Right atrium auricular region (tissue), 2 donors: ENCODE results near the gene SIPA1L3. TPM values are rescaled to one million over a fixed set of nuclear protein-coding genes. Genes with fewer than 3 reads are reported as not detected.

Experiments used
- DNase-seq: peaks from one replicate; pipeline ENCODE4 v3.0.0-alpha.2; 2019; ENCODE audit warnings: low spot score
- H3K27ac ChIP-seq, 2 donors: fragments of 200-600 bp; sonication (generic); 1 replicate in 1 of 2; 2 replicates in 1 of 2; pipeline ENCODE4 v1.5.1; 2016 to 2019
- H3K27me3 ChIP-seq, 2 donors: fragments of 200-600 bp; sonication (generic); one replicate each; pipeline versions ENCODE4 v1.5.1 to v1.6.0; 2017 to 2019
- H3K36me3 ChIP-seq: fragments of 200-600 bp; sonication (generic); one replicate; pipeline ENCODE4 v1.5.1; 2016
- H3K4me1 ChIP-seq, 2 donors: fragments of 200-600 bp; sonication (generic); one replicate each; pipeline versions ENCODE4 v1.5.1 to v1.6.0; 2017 to 2019
- H3K4me3 ChIP-seq, 2 donors: fragments of 200-600 bp; sonication (generic); 1 replicate in 1 of 2; 2 replicates in 1 of 2; pipeline ENCODE4 v1.5.1; 2017 to 2019; ENCODE audit warnings: mild to moderate bottlenecking in 1 of 2, moderate library complexity in 1 of 2
- H3K9me3 ChIP-seq, 2 donors: fragments of 200-600 bp; sonication (generic); one replicate each; pipeline ENCODE4 v1.5.1; 2019
- total RNA-seq, 2 donors: library from RNA; depleted of rRNA; stranded (reverse); fragments of >200 nt; gene quantifications; one replicate each; pipeline ENCODE4 v1.1.0, GENCODE V29; 2016
- TF ChIP-seq, protein P1 (sequence below), 2 donors: fragments of 200-600 bp; sonication (generic); IDR thresholded peaks; one replicate each; pipeline ENCODE4 v1.5.1; 2019; ENCODE audit warnings: antibody characterized with exemption in 2 of 2

The SIPA1L3 gene
- total RNA-seq, 2 donors from 2014 or later, result 10.7 to 19.6 TPM

DNA sequence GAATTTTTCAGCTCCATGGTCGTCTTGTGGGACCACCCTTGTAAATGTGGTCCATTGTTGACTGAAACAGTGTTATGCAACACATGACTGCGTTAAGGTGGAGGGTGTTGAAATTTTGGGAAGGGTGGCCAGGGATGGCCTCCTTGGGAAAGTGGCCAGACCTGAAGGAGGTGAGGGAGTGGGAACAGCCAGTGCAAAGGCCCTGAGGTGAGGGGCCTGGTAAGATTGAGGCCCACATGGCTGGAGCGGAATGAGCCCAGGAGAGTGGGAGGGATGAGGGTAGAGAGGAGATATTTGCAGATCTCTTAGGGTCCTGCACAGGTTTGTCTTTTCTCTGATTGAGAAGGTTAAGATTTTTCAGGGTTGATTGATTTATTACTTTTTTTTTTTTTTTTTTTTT lies 18.2 kb downstream of the SIPA1L3 start:
- DNase-seq, result no peak
- Histone ChIP-seq H3K27ac (no peak overlapping the region), H3K36me3 (no peaks in the 10 kb centered on the region), H3K4me3 (no peak overlapping the region), H3K4me1 (no peaks in the 10 kb centered on the region), H3K27me3 (no peaks in the 10 kb centered on the region), H3K9me3 (no peaks in the 10 kb centered on the region)
- TF ChIP-seq, protein P1, sequence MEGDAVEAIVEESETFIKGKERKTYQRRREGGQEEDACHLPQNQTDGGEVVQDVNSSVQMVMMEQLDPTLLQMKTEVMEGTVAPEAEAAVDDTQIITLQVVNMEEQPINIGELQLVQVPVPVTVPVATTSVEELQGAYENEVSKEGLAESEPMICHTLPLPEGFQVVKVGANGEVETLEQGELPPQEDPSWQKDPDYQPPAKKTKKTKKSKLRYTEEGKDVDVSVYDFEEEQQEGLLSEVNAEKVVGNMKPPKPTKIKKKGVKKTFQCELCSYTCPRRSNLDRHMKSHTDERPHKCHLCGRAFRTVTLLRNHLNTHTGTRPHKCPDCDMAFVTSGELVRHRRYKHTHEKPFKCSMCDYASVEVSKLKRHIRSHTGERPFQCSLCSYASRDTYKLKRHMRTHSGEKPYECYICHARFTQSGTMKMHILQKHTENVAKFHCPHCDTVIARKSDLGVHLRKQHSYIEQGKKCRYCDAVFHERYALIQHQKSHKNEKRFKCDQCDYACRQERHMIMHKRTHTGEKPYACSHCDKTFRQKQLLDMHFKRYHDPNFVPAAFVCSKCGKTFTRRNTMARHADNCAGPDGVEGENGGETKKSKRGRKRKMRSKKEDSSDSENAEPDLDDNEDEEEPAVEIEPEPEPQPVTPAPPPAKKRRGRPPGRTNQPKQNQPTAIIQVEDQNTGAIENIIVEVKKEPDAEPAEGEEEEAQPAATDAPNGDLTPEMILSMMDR (IDR thresholded peaks at IDR 0.05), result no peak

DNA sequence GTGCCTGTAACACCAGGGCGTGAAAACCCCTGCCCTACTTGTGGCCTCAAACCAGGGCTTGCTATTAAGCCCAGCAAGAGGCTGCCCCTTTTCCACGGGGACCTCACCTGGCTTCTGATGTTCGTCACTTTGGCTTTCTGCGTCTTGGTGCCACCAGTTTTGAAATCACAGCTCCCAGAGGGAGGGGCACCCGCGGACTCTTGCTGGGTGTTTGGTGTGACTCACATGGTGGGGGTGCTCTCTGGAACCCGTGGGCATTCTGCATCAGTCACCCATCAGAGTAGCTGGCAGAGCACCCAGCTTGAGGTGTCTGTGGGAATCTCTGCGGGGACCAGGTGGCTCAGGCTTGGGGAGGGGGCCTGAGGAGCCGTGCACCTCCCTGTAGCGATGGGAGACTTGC lies 19.2 kb downstream of the SIPA1L3 start:
- peaks cover 0 to 2% of the 10 kb centered on the region in 2 donors for H3K4me1 ChIP-seq
- no peaks in the 10 kb centered on the region for H3K36me3 ChIP-seq
- H3K4me3 ChIP-seq, result no peak overlapping the region
- no peak overlapping the region for H3K27ac ChIP-seq
- no peaks in the 10 kb centered on the region for H3K27me3 ChIP-seq
- DNase-seq, result no peak
- TF ChIP-seq, protein P1 (IDR thresholded peaks at IDR 0.05), result no peak
- H3K9me3 ChIP-seq, result no peaks in the 10 kb centered on the region

DNA sequence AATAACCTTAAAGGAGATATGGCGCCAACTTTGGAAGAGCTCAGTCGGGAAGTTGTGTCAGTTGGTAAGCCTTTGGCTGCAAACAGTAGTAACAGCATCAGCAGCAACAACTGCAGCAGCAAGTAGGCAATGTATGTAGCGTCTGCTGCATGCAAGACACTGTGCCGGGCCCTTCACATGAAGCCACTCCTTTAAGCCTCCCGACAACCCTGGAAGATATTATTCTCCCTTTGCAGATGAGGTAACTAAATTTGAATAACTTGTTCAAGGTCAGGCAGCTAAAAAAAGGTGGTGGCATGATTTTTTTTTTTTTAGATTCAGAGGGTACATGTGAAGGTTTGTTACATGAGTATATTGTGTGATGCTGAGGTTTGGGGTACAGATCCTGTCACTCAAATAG lies 19.7 kb downstream of the SIPA1L3 start:
- no peak overlapping the region for H3K27ac ChIP-seq

DNA sequence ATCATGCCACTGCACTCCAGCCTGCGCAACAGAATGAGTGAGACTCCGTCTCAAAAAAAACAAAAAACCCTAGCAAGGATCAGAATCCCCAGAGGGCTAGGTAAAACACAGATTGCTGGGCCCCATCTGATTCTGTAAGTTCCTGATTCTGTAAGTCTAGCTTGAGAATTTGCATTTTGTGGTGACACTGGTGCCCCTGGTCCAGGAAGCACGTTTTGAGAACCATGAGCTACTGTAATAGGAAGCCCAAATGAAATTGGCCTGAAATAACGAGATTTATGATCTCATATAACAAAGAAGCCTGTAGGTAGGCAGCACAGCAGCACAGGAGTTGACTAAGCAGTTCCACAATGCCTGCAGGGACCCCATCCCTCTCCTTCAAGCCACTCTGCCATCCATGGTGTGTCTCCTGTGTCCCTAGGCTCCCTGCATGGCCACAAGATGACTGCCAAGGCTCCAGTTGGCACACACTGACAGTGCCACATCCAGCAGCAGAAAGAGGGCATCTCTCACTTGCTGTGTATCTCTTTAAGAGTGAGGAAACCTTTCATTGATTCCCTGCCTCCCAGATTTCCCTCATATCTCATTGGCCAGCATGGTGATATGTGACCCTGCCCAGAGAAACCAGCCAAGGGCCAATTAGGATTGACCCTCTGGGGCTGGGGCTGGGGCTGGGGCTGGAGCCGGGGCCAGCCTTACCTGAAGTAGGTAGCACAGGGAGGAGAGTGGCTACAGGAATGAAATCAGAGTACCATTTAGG lies 21.7 kb downstream of the SIPA1L3 start:
- H3K4me1 ChIP-seq, result peaks cover 0 to 25% of the 10 kb centered on the region in 2 donors
- H3K9me3 ChIP-seq, result no peaks in the 10 kb centered on the region
- TF ChIP-seq, protein P1 (IDR thresholded peaks at IDR 0.05), result no peak
- no peak overlapping the region for H3K4me3 ChIP-seq
- H3K36me3 ChIP-seq, result no peaks in the 10 kb centered on the region
- no peak overlapping the region for H3K27ac ChIP-seq
- no peak for DNase-seq
- H3K27me3 ChIP-seq, result no peaks in the 10 kb centered on the region

More for the DNA sequence above, 19.7 kb downstream of the SIPA1L3 start:
- no peaks in the 10 kb centered on the region for H3K36me3 ChIP-seq
- H3K4me1 ChIP-seq, result peaks cover 0 to 7% of the 10 kb centered on the region in 2 donors
- no peaks in the 10 kb centered on the region for H3K9me3 ChIP-seq
- no peak for DNase-seq
- H3K4me3 ChIP-seq, result no peak overlapping the region
- TF ChIP-seq, protein P1 (IDR thresholded peaks at IDR 0.05), result no peak
- no peaks in the 10 kb centered on the region for H3K27me3 ChIP-seq

DNA sequence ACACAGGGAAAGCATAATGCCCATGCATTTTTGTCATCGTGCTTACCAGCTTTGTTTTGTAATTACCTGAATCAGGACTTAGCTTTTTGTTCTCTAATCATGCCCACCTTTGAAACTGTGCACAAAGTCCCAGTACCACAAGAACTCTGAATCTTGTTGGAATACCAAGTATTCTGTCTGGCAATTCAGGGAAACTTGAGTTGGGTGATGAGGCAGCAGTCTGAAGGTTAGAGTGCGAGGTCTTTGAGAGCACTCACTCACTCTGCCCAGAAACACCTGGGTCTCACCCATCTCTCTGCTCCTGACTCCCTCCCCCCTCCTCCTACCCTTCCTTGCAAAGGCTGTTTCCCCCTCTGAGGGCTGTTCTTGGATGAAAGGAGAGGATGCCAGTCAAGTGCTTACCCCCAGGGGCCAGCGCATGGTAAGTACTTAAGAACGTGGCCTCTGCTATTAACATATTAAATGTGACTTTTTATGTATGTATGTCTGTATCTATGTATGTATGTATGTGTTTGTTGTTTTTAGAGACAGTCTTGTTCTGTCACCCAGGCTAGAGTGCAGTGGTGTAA lies 22.4 kb downstream of the SIPA1L3 start:
- no peak for DNase-seq
- TF ChIP-seq, protein P1 (IDR thresholded peaks at IDR 0.05), result no peak
- Histone ChIP-seq H3K36me3 (no peaks in the 10 kb centered on the region), H3K4me3 (no peak overlapping the region), H3K4me1 (peaks cover 0 to 32% of the 10 kb centered on the region in 2 donors), H3K27ac (no peak overlapping the region), H3K27me3 (no peaks in the 10 kb centered on the region), H3K9me3 (no peaks in the 10 kb centered on the region)
